Right kidney (tissue), 1 donor: ENCODE data around the gene YOD1.

Source experiments
- DNase-seq: peaks from one replicate; pipeline ENCODE4 v3.0.0-alpha.2; 2016

Gene YOD1

DNA sequence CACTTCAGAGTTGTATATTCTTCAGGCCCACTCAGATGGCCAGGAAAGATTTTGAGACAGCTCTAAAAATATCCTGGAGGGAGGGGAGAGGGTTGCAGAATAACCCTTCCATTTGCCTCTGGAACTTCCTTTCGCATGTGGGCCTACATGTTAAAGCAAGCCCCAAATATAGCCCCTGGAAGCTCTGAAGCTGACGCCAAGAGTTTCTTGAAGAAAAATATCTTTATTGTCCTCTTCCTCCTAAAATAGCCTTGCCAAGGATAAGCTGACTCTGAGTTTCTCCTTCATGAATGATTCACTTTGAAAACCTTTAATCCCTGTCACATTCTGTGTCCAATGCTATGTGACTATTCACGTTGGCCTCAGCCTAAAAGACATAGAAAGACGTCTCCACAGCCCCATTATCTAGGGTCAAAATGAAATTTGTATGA, 24.9 kb downstream of the YOD1 start:
- DNase-seq = no peak

DNA sequence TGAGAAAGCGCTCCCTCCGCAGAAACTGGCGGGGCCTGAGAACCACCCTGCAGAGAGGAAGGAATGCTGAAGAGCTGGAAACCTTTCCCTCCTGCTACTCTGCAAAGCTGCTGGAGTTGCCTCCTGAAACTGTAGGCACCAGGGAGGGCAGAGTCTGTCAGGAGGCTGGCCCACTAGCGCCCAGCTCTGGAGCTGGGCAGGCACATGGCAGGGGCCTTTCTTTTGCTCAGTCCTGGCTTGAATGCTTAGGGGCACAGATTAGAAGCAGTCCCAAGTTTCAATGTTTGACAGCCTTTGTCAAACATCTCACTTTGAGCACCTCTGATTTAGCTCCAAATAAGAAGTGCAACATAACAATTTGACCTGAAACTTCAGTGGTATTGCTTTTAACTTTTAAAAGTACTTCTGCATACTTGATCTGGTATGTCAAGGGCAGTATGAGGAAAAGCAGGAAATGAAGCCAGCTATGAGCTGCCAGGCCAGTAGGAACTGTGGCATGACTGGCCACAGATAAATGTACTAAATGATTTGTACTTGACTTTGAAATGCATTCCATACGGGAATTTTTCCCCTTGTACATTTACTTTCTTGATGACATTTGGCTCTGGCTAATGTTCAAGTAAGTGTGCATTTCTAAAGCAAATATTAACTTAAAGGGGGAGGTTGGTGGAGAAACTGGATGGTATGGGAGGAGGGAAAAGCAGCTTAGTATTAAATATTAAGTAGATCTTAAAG, 25.7 kb downstream of the YOD1 start:
- DNase-seq = no peak

DNA sequence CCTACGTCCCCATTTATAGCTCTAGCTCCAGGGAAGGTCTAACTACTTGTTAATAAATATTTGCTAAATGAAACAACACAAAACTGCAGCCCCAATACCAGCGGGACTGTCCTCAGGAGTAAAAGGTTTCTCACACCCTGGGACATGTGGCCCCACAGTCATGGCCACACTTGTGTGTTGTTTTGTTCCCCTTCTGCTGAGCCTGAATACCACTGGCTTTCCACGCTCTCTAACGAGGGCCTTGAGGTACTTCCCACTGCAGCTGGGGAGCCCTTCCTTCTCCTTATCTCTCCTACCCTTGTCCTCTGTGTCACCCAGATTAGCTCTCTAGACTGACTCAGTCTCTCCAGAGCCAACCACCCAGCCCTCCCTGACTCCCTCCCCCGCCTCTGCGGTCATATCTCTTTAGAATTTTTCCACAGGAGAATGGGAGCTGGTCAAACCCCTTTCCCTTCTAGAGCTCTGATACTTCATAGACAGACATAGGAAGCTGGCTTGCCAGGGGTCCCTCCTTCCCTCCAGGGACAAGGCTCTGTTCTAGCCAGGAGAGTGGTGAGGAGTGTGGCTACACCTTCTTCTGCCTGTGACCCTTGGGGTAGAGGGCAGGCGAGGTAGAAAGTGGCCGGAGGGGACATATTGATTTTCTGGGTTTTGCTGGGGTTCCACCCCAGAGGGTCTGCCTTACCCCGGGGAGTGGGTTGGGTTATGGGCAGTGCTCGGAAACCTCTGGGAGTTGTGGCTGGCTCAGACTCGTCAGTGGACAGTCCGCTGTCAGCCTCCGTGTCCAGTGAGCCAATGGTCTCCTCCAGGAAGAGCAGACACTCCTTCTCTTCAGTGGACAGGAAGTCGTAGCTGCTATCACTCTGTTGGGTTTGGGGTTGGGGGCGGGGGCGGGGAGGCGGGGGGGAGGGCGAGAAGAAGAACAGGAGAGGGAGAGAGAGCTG, 26.5 kb downstream of the YOD1 start:
- DNase-seq = no peak

DNA sequence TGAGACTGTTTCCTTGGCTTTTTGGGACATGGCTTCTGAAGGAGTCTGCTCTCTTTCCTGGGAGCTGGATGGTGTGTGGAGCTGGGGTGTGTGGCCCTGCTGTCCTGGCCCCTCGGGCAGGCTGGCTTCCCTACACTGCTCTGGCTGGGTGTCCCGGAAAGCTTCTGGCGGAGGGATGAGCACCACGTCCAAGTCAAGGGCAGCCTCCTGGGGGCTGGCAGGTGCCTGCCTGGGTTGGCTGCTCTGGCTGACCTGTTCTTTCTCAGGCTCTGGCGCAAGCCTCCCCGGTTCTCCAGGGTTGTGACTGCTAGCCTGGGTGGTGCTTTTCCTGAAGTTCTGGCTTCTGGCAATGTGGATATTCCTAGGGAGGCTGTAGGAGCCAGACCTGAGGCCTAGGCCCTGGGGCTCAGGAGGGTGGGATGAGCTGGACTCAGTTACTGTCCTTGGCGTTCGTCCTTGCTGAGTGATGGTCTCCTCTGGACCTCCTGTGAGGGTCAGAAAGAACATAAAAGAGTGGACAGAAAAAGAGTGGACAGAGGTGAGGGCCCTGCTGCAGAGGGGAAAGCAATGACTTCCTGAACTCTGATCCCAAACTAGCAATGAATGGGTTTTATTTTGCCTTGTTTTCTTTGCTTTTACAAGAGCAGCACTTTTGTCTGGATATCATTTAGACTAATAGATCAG, 27.9 kb downstream of the YOD1 start:
- DNase-seq = no peak

DNA sequence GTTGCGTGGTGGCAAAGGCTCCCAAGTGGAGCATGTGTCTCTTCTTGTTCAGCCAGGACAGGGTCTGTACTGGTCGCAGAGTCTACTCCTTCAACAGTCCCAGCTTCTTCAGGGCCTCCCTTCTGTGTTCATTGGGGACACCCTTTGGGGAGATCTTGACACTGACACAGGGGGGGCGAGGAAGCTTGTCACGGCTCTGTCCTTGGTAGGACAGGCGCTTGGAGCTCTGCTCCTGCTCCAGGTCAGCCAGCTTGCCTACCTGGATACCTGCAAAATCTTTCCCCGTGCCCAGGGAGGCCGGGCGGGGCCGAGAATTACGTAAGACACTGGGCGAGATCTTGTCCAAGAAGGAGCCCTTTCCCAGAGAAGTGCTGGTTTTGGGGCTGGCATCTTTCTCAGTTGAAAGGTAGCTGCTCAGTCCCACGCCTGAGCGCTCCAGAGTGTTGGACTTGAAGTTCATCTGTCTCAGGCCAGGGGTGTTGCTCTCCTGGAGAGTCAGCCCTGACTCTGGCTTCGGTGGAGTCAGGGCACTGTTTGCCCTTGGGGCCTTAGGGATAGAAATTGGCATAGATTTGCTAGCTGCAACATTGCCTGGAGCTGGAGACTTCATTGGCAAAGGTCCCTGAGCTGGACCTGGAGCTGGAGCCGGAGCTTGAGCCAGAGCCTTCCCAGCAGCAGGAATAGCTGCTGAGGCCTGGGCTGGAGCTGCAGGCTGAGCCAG, 29.0 kb downstream of the YOD1 start:
- no peak for DNase-seq

DNA sequence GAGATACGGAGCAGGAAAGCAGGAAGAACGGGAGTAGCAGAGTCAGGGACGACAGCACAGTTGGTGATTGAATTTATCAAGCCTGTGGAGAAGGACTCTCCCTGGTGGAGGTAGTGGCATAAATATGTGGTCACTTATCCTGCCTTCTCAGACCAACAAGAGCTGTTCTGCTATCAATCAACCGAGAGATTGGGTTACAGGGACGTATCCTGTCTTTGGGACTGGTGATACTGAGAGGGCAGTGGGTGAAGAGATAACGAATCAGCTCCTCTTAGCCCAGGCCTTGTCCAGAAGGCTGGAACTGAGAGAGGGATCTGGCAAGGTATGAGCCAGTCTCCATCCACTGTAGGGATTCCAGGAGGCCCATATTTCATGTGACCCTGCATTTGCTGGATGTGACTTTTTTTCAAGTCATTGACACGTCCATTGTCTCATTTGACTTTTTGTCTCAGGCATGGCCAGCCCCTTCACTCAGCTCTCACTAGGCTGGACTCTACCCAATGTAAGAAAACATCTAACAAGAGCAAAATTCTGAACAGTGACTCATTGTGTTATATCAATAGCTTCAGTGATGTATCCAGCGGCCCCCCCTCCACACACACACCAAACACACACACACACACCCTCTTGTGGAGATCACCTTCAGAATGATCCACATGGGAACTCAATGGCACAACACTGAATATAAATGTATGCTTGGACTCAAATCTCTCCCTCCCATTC, 29.7 kb downstream of the YOD1 start:
- DNase-seq = no peak

DNA sequence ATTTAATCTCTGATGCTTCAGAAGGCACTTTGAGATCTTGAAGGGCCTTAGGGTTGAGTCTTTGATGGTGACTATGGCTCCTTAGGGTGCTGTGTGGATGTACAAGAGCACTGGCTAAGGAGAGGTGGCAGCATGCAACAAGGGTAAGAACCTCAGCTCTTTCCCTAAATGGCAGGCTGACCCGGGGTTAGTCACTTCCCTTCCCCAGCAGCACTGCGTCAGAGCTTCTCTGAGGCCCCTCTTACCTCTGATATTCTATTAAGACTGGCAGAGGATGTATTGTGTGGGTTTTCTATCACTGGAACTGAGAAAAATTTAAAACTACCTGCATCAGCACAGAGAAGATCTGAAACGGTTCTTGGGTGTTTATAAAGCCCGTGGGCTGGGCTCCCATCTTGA, 30.3 kb downstream of the YOD1 start:
- no peak for DNase-seq

DNA sequence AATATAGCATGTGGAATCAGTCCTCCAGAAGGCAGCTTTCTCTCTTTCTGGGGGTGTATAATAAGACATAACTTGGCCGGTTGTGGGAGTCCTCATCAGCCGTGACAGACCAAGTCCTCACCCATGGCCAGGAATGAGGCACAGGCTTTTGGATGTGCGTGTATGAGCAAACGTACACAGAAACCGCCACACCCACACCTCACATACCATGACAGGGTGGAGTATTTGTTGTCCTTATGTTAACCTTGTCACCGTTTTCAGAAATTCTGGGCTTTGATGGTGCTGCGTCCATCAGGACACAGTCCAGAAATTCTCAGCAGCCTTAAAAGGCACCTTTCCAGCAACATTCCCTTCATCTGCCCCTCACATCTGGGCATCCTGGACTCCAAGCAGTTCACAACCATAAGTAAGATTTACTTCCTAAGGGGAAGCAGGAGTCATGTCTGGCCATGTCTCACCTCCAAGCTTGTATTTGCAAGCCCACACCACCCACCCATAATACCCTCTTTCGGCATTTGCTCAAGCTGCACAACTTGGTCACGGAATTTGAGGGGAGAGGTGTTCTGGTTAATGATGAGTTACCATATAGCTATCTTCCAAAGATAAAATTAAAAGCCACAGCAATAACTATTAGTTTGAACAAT, 30.8 kb downstream of the YOD1 start:
- no peak for DNase-seq

DNA sequence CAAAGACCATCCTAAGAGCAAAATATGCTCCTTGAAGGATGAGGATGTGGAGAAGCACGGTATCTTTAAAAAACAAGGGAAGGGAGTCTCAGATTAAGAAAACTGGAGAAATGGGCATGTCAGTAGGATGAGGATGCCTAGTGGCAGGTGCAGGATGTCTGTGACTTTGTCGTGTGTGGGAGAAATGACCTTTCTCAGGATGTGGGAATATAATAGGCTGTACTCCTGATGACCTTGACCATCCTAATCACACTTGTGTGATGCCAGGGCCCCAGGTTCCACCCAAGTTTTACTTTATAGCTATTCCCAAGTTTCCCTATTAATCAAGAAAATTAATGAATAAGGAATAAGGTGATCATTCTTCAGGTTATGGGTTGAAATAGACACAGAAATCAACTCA, 31.3 kb downstream of the YOD1 start:
- no peak for DNase-seq

DNA sequence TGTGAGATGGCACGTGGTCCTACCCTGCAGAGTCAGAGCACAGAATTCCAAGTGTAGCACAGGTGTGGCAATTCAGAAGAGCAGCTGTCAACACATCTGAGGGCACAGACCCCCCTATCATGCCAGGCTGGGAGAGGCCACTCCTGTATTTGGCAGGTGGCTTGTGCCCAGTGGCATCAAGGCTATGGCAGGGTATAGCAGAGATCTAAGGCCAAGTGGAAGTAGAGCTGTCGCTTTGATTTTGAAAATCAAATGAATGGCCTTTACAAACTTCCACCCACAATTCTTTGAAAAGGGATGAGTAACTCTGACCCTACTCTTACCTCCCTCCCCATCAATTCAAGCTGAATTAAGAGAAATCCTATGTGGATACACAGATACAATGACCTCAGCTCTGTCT, 31.8 kb downstream of the YOD1 start:
- DNase-seq = no peak

DNA sequence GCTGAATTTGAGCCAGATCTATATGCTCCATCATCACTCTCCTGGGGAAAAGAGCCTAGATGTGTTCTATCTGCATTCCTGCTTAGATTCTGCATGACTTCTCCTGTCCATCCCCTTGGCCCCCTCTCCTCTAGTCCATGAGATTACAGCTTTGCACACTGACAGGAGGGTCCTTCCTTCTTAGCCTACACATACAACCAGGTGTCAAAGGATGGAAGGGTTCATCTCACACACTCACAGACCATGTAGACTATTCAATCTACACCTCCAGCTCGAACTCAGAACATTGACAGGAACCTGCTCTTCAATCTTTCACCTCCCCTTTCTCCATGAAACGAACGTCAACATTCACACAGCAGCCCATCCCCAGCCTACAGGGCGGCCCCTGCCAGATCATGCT, 32.3 kb downstream of the YOD1 start:
- no peak for DNase-seq

DNA sequence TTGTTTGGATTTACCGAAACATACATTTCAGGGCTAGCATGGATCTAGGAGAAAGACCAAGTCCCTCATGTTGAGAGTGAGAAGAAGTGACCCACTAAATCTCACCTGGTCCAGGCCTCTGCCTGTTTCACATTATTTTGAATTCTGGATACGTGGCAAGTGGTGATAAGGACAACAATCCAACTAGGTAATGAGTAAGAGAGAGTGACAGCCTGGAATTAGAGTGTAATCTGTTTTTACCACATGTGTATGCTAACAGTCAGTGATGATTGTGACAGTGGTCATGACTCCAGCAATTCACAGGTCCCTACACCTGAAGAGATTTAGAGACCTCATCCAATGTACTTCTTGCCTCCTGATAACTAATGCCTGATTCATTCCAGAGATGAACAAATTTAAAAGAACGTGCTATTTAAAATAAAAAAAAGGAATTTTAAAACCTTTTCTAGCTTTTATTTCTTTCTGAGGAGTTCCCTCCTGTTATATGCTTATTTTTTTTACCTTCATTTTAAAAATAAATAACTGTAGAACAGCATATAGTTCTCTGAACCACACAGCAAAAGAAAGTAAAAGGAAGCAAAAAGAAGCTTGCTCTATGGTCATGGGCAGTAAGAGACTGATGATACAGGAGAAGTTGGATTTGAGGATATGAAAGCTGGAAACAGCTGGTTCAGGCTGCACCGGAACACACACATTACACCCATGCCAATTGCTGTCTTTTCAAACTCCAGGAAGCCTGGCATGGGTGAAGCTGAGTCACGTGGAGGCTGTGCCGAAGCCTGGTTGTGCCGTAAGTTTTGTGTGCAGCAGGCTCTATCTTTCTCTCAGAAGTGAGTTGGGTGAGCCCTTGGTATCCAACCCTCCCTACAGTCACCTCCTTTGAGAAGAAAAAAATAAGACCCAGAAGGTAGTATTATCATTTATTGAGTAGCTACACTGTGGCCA, 33.1 kb downstream of the YOD1 start:
- no peak for DNase-seq

DNA sequence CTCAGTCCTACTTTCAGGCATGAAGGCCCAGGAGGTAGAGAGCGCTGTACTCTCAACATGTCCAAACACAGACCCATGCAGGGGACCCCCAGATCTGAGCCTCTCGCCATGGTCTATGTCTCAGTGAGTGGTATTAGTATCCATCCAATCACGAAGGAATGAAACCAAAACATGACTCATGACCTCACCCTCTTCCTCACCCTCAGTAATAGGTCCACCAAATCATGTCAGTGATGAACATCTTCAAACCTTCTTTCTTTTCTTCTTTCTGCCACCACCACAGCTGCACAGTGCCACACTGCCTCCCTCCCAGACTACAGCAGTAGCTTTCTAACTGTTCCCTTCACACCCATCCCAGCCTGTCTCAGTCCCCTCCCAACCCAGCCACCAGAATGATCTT, 35.2 kb downstream of the YOD1 start:
- DNase-seq = no peak

DNA sequence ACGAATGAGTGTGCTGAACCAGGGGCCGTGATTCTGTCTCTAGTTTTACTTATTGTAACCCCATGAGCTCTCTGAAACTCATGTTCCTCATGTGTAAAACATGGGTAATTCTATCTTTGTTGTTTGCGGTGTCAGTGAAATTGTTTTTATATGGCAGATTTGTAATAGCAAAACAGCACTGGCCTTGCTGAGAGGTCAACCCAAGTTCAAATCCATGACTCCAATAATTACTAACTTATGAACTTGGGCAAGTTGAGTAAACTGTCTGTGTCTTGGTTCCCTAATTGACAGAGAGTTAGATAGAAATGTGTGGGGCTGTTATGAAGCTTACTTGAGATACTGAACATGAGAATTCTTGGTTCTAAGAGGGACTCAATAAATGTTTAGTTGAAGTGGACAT, 36.3 kb downstream of the YOD1 start:
- no peak for DNase-seq

DNA sequence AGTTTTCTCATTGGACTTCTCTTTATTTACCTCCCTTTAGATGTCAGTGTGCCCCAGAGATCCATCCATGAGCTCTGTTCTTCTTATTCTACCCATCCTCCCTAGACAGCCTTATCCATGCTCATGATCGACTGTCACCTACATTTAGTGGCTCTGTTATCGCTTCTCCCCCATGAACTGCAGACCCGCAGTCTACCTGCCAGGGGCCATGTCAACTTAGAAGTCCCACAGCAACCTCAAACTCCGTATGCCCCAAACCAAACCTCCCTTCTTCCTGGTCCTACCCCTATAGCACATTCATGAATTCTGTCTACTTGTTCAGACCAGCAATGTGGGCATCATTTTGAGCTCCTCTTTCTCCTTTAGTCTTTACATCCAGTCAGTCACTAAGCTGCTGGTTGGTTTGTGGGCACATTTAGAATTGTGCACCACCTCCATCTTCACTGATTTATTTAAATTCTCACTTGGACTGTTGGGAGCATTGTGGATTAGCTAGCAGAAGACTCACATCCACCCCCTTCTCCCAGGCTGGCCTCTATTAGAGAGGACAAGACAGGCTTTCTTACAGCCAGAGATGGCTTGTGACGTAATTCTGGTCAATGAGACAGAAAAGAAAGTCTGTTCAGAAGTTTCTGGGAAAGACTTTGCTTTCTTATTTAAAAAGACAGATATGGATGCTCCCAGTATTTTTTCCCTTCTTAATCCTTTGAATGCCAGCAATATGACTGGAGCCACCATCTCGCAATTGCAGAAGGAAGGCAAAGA, 37.5 kb downstream of the YOD1 start:
- no peak for DNase-seq

DNA sequence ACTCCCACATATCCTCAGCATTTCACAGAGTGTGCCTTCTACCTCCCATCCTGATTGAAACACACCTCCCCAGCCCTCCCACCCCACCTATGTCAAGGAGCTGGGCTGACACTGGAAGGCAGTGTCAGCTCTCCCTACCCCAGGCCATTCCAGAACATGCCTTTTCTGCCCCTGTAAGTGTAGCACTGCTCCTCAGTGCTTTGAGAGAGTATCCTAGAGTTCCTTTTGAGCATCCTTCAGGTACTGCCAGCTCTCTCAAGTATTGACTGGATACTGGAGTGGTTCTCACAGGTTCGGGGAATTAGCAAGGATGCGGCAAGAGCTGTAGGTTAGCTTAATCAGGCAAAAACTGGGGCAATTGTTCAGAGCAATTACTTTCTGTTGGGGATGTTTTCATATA, 40.3 kb downstream of the YOD1 start:
- no peak for DNase-seq

DNA sequence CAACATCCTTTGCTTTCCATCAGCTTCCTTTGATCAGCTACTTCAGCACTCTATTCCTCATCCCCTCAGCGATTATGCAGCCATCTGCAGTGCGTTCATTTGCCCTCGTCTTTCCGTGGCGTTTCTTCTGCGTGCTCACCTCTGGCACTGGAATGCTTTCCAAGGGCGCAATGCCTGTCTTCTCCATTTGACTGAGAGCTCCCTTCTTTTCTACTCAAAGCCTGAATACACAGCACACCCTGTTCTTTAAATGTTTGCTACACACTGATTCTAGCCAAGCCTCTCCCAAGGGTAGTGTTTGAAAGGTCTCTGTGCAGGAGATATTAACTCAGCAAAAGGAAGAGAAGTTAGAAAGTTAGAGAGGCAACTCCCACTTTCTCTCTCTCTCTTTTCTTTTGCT, 41.1 kb downstream of the YOD1 start:
- DNase-seq = no peak

DNA sequence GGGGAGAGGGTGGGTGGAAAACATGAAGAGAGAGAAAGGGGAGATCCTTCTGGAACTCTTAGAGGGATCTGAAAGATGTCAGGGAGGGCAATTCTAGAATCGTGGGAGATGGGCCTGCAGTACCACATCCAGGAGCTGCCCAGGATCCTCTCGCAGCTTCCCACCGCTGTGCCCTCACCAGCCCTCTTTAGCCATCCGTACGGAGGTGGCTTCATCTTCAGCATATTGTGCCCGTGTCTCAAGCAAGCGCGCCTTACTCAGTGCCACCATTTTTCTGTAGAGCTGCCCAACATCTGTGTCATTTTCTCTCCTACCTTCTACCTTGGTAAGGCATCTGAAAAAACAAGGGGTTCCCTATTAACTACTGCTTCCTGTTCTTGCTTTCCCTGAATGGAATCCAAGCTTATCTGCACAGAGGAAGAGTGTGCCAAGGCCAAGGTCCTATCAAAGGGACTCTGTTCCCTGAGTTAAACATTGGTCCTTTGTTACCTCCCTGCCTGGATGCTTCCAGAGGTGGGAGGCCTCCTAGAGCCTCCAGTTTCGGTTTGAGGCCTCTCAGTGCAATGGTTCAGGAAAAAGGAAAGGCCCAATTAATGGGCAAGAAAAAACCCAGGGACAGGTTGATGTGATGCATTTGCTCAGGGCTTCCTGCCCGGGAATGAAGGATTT, 41.7 kb downstream of the YOD1 start:
- no peak for DNase-seq
